Nephron (organoid): ENCODE results near the gene TRPV2.
A peak's percentile ranks its signal among the peaks of the same experiment; 100 is the strongest.

Source experiments
- H3K27ac Mint-ChIP-seq, 3 experiments: 2 replicates each; pipeline ENCODE4 v1.8.0; 2020; ENCODE audit warnings: mixed read lengths in 3 of 3, mild to moderate bottlenecking in 2 of 3, moderate library complexity in 1 of 3
- H3K27me3 Mint-ChIP-seq: 2 replicates; pipeline ENCODE4 v1.8.0; 2021; ENCODE audit warnings: low read depth, mild to moderate bottlenecking, moderate library complexity, mixed read lengths
- H3K36me3 Mint-ChIP-seq: 2 replicates; pipeline ENCODE4 v1.8.0; 2020; ENCODE audit warnings: low read depth, mixed read lengths
- H3K4me1 Mint-ChIP-seq: 2 replicates; pipeline ENCODE4 v1.8.0; 2020; ENCODE audit warnings: mixed read lengths
- H3K4me3 Mint-ChIP-seq, 3 experiments: 2 replicates each; pipeline ENCODE4 v1.8.0; 2020; ENCODE audit warnings: mild to moderate bottlenecking in 3 of 3, mixed read lengths in 3 of 3, moderate library complexity in 2 of 3
- H3K9me3 Mint-ChIP-seq: 2 replicates; pipeline ENCODE4 v1.8.0; 2020; ENCODE audit warnings: mixed read lengths
- TF ChIP-seq, protein P1 (sequence below), 3 experiments: fragments of 200-600 bp; sonication (generic); IDR thresholded peaks; one replicate each; pipeline ENCODE4 v1.5.0; 2021; ENCODE audit warnings: antibody characterized with exemption in 3 of 3; ENCODE audit not compliant: unreplicated experiment in 3 of 3

TRPV2 gene

DNA sequence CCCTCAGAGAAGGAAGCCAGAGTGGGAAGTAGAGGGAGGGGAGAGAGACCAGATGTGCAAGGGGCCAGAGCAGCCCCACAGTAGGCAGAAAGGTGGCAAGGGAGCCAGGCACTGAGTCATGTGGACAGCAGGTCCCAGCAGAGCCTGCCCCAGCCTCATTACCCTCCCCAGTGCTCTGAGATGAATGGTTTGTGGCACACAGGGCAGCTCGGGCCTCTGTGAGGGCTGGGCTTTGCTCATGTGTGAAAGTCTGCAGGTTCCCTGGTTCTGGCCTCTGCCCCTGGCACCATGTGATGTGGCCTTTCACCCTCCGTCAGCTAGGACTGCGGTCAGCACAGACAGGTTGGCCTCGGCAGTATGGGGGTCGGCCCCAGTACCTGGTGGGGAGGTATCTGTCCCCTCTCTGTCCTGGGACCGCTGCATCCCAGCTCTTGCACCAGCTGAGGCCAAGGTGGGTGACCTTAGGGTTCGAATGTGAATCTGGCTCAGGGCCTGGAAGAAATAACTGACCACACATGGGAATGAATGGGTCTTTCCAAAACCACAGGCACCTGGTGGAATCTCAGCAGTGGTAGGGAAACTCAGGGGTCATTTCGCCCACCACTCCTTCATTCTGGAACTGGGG is 67.8 kb downstream of the TRPV2 start:
- peaks cover 42% of the 10 kb centered on the region for H3K4me1 Mint-ChIP-seq
- no peaks in the 10 kb centered on the region for H3K36me3 Mint-ChIP-seq
- H3K27ac Mint-ChIP-seq, result no peak overlapping the region
- TF ChIP-seq, protein P1, sequence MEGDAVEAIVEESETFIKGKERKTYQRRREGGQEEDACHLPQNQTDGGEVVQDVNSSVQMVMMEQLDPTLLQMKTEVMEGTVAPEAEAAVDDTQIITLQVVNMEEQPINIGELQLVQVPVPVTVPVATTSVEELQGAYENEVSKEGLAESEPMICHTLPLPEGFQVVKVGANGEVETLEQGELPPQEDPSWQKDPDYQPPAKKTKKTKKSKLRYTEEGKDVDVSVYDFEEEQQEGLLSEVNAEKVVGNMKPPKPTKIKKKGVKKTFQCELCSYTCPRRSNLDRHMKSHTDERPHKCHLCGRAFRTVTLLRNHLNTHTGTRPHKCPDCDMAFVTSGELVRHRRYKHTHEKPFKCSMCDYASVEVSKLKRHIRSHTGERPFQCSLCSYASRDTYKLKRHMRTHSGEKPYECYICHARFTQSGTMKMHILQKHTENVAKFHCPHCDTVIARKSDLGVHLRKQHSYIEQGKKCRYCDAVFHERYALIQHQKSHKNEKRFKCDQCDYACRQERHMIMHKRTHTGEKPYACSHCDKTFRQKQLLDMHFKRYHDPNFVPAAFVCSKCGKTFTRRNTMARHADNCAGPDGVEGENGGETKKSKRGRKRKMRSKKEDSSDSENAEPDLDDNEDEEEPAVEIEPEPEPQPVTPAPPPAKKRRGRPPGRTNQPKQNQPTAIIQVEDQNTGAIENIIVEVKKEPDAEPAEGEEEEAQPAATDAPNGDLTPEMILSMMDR (IDR thresholded peaks at IDR 0.05; ENCODE audit: unreplicated experiment in 3 of 3), result no peak
- peaks cover 4% of the 10 kb centered on the region for H3K27me3 Mint-ChIP-seq
- H3K4me3 Mint-ChIP-seq, result no peak overlapping the region
- H3K9me3 Mint-ChIP-seq, result no peaks in the 10 kb centered on the region

DNA sequence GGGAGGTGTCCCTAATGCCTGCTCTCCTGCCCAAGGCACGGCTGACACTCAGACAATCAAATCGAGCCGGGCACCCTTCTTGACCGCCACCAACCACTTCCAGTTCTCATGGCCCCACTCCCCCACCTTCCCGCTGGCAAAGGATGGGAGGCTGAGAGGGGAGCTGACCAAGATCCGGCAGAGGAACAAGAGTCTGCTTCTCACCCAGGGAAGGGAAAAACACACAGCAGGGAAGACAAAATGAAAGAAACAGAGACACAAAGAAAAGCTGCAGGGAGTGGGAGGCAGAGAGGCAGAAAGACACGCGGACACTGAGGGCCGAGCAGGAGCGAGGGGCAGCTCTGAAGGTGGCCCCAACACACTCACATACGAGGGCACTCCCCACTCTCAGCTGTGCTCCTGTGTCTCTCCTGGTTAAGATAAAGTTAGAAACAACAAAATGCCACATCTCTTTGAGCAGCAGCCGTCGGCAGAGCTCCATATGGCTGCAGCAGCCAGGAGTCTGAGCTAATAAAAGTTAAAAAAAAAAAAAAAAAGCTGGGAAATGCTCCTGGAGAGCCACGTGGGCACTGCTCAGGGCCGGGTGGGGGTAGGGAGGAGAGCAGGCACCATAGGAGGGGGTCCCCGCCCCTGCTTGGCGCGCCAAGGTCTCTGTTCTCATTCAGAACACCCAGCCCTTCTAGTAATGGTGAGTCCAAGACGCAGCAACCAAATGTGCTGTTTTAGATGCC is 69.2 kb downstream of the TRPV2 start:
- peak overlapping the region in 2 of 3 experiments; percentile 84 for H3K27ac Mint-ChIP-seq
- TF ChIP-seq, protein P1 (IDR thresholded peaks at IDR 0.05; ENCODE audit: unreplicated experiment in 3 of 3), result no peak
- no peaks in the 10 kb centered on the region for H3K9me3 Mint-ChIP-seq
- H3K36me3 Mint-ChIP-seq, result no peaks in the 10 kb centered on the region
- peaks cover 11% of the 10 kb centered on the region for H3K27me3 Mint-ChIP-seq
- H3K4me3 Mint-ChIP-seq, result peak overlapping the region; percentile 38 to 54 (median 48)
- H3K4me1 Mint-ChIP-seq, result peaks cover 49% of the 10 kb centered on the region
